Endothelial cell of umbilical vein (primary cell): Measurements from ENCODE around the gene GUCY1A1. TPM values are rescaled to one million over a fixed set of nuclear protein-coding genes. Genes with fewer than 3 reads are reported as not detected.

ENCODE experiments used
- BruUV-seq: library from RNA; stranded (reverse); fragments of 400-500 nt; replicated peaks from 2 replicates; lab custom pipeline; 2021; lab: Mats Ljungman, UMichigan
- CTCF ChIA-PET: fragments of 300-600, 350-600 bp; sonication (Branson Sonifier 250); formaldehyde crosslinking; loops from one replicate; lab custom pipeline; 2021; ENCODE audit warnings: antibody characterized with exemption, inconsistent platforms; lab: Charles Lee
- POLR2A ChIA-PET: fragments of 300-600, 350-600 bp; sonication (Branson Sonifier 250); formaldehyde crosslinking; loops from one replicate; lab custom pipeline; 2021; ENCODE audit warnings: antibody characterized with exemption, inconsistent platforms; lab: Charles Lee
- DNase-seq: peaks from one replicate; pipeline ENCODE4 v3.0.0-alpha.2; 2011; ENCODE audit warnings: low read depth, low spot score
- FAIRE-seq: peaks from 2 replicates; lab custom pipeline; 2011; peaks lifted over from hg19 to GRCh38; lab: Jason Lieb, UNC
- H2AFZ ChIP-seq: 2 replicates; pipeline ENCODE4 v1.6.0; 2012; ENCODE audit warnings: low read depth, low read length, control low read depth, inconsistent platforms
- H3K27ac ChIP-seq: 2 replicates; pipeline ENCODE4 v1.5.1; 2011; ENCODE audit warnings: low read depth, mild to moderate bottlenecking, control low read depth, low read length, moderate library complexity; ENCODE audit not compliant: insufficient read depth
- H3K27me3 ChIP-seq, 2 experiments: 2 replicates each; pipeline versions ENCODE4 v1.6.0 to v1.6.1; 2011; ENCODE audit warnings: low read length in 2 of 2, mixed read lengths in 1 of 2; ENCODE audit not compliant: control insufficient read depth in 2 of 2, insufficient read depth in 2 of 2
- H3K36me3 ChIP-seq, 2 experiments: 2 replicates in 1 of 2; 3 replicates in 1 of 2; pipeline ENCODE4 v1.5.1; 2011; ENCODE audit warnings: low read length in 2 of 2, mild to moderate bottlenecking in 1 of 2, moderate library complexity in 1 of 2; ENCODE audit not compliant: control insufficient read depth in 2 of 2, insufficient read depth in 2 of 2; ENCODE audit errors: extremely low read depth in 1 of 2
- H3K4me1 ChIP-seq: 3 replicates; pipeline ENCODE4 v1.5.1; 2011; ENCODE audit warnings: mild to moderate bottlenecking, low read length; ENCODE audit not compliant: control insufficient read depth, insufficient read depth; ENCODE audit errors: extremely low read depth
- H3K4me2 ChIP-seq: 2 replicates; pipeline ENCODE4 v1.6.1; 2011; ENCODE audit warnings: low read length, control low read depth, mixed read lengths; ENCODE audit not compliant: insufficient read depth
- H3K4me3 ChIP-seq, 3 experiments: fragments of 200-600 bp in 1 of 3; sonication (generic), shearing (Covaris generic) in 1 of 3; replicated peaks in 1 of 3; 2 replicates each; pipeline ENCODE4 v1.5.1; 2011 to 2016; ENCODE audit warnings: control low read depth in 3 of 3, low read length in 3 of 3, mild to moderate bottlenecking in 2 of 3, inconsistent platforms in 1 of 3, low read depth in 1 of 3, moderate library complexity in 1 of 3; ENCODE audit not compliant: insufficient read depth in 1 of 3
- H3K79me2 ChIP-seq: 2 replicates; pipeline ENCODE4 v1.6.0; 2012; ENCODE audit warnings: low read length, inconsistent platforms; ENCODE audit not compliant: control insufficient read depth, insufficient read depth
- H3K9ac ChIP-seq: replicated peaks from 2 replicates; pipeline ENCODE3; 2011; ENCODE audit warnings: low read length, control low read depth; ENCODE audit not compliant: insufficient read depth; ENCODE audit errors: extremely low read depth
- H3K9me1 ChIP-seq: replicated peaks from 3 replicates; pipeline ENCODE4 v1.6.0; 2011; ENCODE audit warnings: mild to moderate bottlenecking, low read length; ENCODE audit not compliant: control insufficient read depth, insufficient read depth; ENCODE audit errors: extremely low read depth
- H3K9me3 ChIP-seq: replicated peaks from 2 replicates; pipeline ENCODE4 v1.5.1; 2012; ENCODE audit warnings: low read length, inconsistent platforms; ENCODE audit not compliant: control insufficient read depth, insufficient read depth
- H4K20me1 ChIP-seq: replicated peaks from 2 replicates; pipeline ENCODE3; 2011; ENCODE audit warnings: mild to moderate bottlenecking, low read length; ENCODE audit not compliant: control insufficient read depth, insufficient read depth; ENCODE audit errors: extremely low read depth
- CTCF ChIP-seq, 2 donors: IDR thresholded peaks; 1 replicate in 1 of 2; 2 replicates in 1 of 2; pipeline ENCODE4 v1.5.1; 2011; ENCODE audit warnings: low read length in 2 of 2, mild to moderate bottlenecking in 2 of 2, moderate library complexity in 2 of 2, control low read depth in 1 of 2, inconsistent platforms in 1 of 2, low read depth in 1 of 2; ENCODE audit not compliant: insufficient read depth in 1 of 2; ENCODE audit errors: extremely low read depth in 1 of 2
- EZH2 ChIP-seq: IDR thresholded peaks from 2 replicates; pipeline ENCODE4 v1.6.1; 2012; ENCODE audit warnings: borderline replicate concordance, low read depth, mild to moderate bottlenecking, moderate library complexity, low read length, inconsistent platforms; ENCODE audit not compliant: severe bottlenecking
- FOS ChIP-seq: IDR thresholded peaks from 2 replicates; pipeline ENCODE4 v1.6.1; 2011; ENCODE audit warnings: mild to moderate bottlenecking, low read length, moderate library complexity, borderline replicate concordance; ENCODE audit not compliant: insufficient read depth
- GATA2 ChIP-seq: IDR thresholded peaks from 2 replicates; pipeline ENCODE4 v1.7.0; 2011; ENCODE audit warnings: low read depth, mild to moderate bottlenecking, moderate library complexity, mixed read lengths, low read length; ENCODE audit not compliant: insufficient read length, insufficient read depth
- JUN ChIP-seq: IDR thresholded peaks from 2 replicates; pipeline ENCODE4 v1.6.1; 2011; ENCODE audit warnings: borderline replicate concordance, low read depth; ENCODE audit not compliant: insufficient read length, insufficient read depth
- MAX ChIP-seq: IDR thresholded peaks from 2 replicates; pipeline ENCODE4 v1.6.1; 2011; ENCODE audit not compliant: insufficient read depth, insufficient read length
- MYC ChIP-seq: IDR thresholded peaks from one replicate; pipeline ENCODE4 v1.6.1; 2011; ENCODE audit warnings: mild to moderate bottlenecking, low read depth, low read length
- POLR2A ChIP-seq: IDR thresholded peaks from 2 replicates; pipeline ENCODE4 v1.6.1; 2012; ENCODE audit warnings: low read depth, mild to moderate bottlenecking, control low read depth, low read length
- POLR2AphosphoS5 ChIP-seq: IDR thresholded peaks from 2 replicates; pipeline ENCODE4 v1.6.1; 2012; ENCODE audit warnings: low read depth, mild to moderate bottlenecking, control low read depth, low read length, moderate library complexity; ENCODE audit not compliant: insufficient read depth
- dilution Hi-C: fragments of 300-500 bp; cut with MboI; formaldehyde crosslinking; loops from one replicate; pipeline ENCODE4 v1.15.0; 2019; ENCODE audit warnings: low sequenced_read_pairs; ENCODE audit not compliant: extremely low pct_ligation_motif_present
- intact Hi-C: fragments of 100-400 bp; cut with micrococcal nuclease; formaldehyde crosslinking; loops from one replicate; pipeline ENCODE4 v1.10.0; 2022
- polyA plus RNA-seq, 4 experiments: library from polyadenylated mRNA; depleted of rRNA in 3 of 4; stranded (reverse) in 3 of 4; unstranded in 1 of 4; fragments of >200 nt; gene quantifications; 2 replicates each; pipeline versions ENCODE4 v1.2.1 to v1.2.3, GENCODE V29; 2011 to 2012; ENCODE audit warnings: missing spikeins in 1 of 4
- total RNA-seq: library from RNA; stranded (reverse); gene quantifications from 2 replicates; pipeline ENCODE4 v1.2.3, GENCODE V29; 2021

The GUCY1A1 gene
- total and polyA plus RNA-seq, 2 donors (not counting 3 experiments of a cell fraction or from before 2014, with no cell fraction given), result 1.3 to 4.4 TPM

- intact Hi-C loops, result no loop called here
- ChIA-PET CTCF (interaction anchor here (1.4 to 1.6 kb wide), 2 partner anchors 16 to 196 kb away, joined by 3 read pairs; no protein-coding TSS in a partner anchor), POLR2A (no interaction called here)
- dilution Hi-C loops, result no loop called here
- no peak overlapping the region for H3K4me2 ChIP-seq
- no peaks in the 10 kb centered on the region for H3K4me1 ChIP-seq
- BruUV-seq, result no TSS peak
- H3K36me3 ChIP-seq, result no peaks in the 10 kb centered on the region
- H4K20me1 ChIP-seq, result no peaks in the 10 kb centered on the region
- DNase-seq (no peak), FAIRE-seq (no peak)
- no peak overlapping the region for H3K9ac ChIP-seq
- no peak overlapping the region for H3K4me3 ChIP-seq
- no peaks in the 10 kb centered on the region for H3K27me3 ChIP-seq
- TF ChIP-seq CTCF (IDR thresholded peaks at IDR 0.05; ENCODE audit: extremely low read depth in 1 of 2, insufficient read depth in 1 of 2, low read depth in 1 of 2, low read length in 2 of 2), result no peak
- no peak for TF ChIP-seq POLR2AphosphoS5
- TF ChIP-seq JUN, result no peak
- no peak for TF ChIP-seq POLR2A
- TF ChIP-seq EZH2, result no peak
- TF ChIP-seq FOS, result no peak
- no peak for TF ChIP-seq MAX
- TF ChIP-seq GATA2, result no peak
- TF ChIP-seq MYC, result no peak
- H3K9me3 ChIP-seq, result no peaks in the 10 kb centered on the region
- no peak overlapping the region for H3K27ac ChIP-seq
- H2AFZ ChIP-seq, result no peak overlapping the region
- H3K9me1 ChIP-seq, result no peaks in the 10 kb centered on the region
- no peaks in the 10 kb centered on the region for H3K79me2 ChIP-seq
These were observed 58.1 kb downstream of the GUCY1A1 start for GRCh38 chr4:155724731-155725130.
